Stomach (tissue), 4 donors: ENCODE measurements around the gene HDHD3.
"Not testable (repeated sequence)": the region's sequence is repeated elsewhere in the genome, so short reads cannot be mapped to it uniquely, and the experiment has no call there.

ENCODE experiments used
- EP300 ChIP-seq: sonication (generic); formaldehyde crosslinking; IDR thresholded peaks from one replicate; pipeline ENCODE4 v1.6.1; 2017; ENCODE audit warnings: antibody characterized with exemption
- POLR2A ChIP-seq, 4 donors: fragments of 450-650 bp; IDR thresholded peaks; one replicate each; pipeline ENCODE4 v1.6.1; 2016; ENCODE audit warnings: antibody characterized with exemption in 4 of 4, control low read depth in 2 of 4, mild to moderate bottlenecking in 1 of 4, moderate library complexity in 1 of 4
- POLR2AphosphoS5 ChIP-seq, 3 donors: sonication (generic); formaldehyde crosslinking; IDR thresholded peaks; one replicate each; pipeline ENCODE4 v1.6.1; 2016; ENCODE audit warnings: antibody characterized with exemption in 3 of 3
- TF ChIP-seq, protein P1 (sequence below), 7 experiments: fragments of 450-650 bp in 4 of 7; fragments of 200-600 bp in 3 of 7; sonication (generic) in 3 of 7; IDR thresholded peaks; one replicate each; pipeline ENCODE4 v1.5.1; 2016 to 2019; ENCODE audit warnings: antibody characterized with exemption in 7 of 7, control low read depth in 2 of 7, mild to moderate bottlenecking in 1 of 7

DNA sequence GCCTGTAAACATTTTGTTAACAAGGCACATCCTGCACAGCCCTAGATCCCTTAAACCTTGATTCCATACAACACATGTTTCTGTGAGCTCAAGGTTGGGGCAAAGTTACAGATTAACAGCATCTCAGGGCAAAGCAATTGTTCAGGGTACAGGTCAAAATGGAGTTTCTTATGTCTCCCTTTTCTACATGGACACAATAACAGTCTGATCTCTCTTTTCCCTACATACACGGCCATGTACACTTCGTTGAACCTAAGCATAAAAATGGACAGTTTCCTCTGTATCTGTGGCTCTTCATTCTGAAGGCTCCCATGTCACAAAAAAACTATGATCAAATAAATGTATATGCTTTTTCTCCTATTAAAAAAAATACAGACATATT is 3.0 kb upstream of the HDHD3 start:
- TF ChIP-seq, protein P1, sequence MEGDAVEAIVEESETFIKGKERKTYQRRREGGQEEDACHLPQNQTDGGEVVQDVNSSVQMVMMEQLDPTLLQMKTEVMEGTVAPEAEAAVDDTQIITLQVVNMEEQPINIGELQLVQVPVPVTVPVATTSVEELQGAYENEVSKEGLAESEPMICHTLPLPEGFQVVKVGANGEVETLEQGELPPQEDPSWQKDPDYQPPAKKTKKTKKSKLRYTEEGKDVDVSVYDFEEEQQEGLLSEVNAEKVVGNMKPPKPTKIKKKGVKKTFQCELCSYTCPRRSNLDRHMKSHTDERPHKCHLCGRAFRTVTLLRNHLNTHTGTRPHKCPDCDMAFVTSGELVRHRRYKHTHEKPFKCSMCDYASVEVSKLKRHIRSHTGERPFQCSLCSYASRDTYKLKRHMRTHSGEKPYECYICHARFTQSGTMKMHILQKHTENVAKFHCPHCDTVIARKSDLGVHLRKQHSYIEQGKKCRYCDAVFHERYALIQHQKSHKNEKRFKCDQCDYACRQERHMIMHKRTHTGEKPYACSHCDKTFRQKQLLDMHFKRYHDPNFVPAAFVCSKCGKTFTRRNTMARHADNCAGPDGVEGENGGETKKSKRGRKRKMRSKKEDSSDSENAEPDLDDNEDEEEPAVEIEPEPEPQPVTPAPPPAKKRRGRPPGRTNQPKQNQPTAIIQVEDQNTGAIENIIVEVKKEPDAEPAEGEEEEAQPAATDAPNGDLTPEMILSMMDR (IDR thresholded peaks at IDR 0.05) = not testable (repeated sequence)
- TF ChIP-seq POLR2AphosphoS5 (IDR thresholded peaks at IDR 0.05); POLR2A (IDR thresholded peaks at IDR 0.05); EP300: not testable (repeated sequence)
